KMS-11 (cell line): ENCODE data around the gene C10orf67.

Source experiments
- H2AFZ ChIP-seq: fragments of 200-600 bp; sonication (generic); 2 replicates; pipeline ENCODE4 v1.6.1; 2016; ENCODE audit warnings: antibody characterized with exemption, mixed run types, low read depth
- H3K27ac ChIP-seq: fragments of 200-600 bp; sonication (generic); 2 replicates; pipeline ENCODE4 v1.6.1; 2016; ENCODE audit warnings: mild to moderate bottlenecking, mixed run types
- H3K27me3 ChIP-seq: fragments of 200-600 bp; sonication (generic); 2 replicates; pipeline ENCODE4 v1.6.1; 2017; ENCODE audit warnings: mild to moderate bottlenecking, low read depth, mixed run types, moderate library complexity; ENCODE audit not compliant: insufficient read depth
- H3K36me3 ChIP-seq: fragments of 200-600 bp; sonication (generic); 2 replicates; pipeline ENCODE4 v1.6.1; 2017; ENCODE audit warnings: mild to moderate bottlenecking, mixed run types; ENCODE audit not compliant: insufficient read depth
- H3K4me1 ChIP-seq: fragments of 200-600 bp; sonication (generic); 2 replicates; pipeline ENCODE4 v1.6.1; 2016; ENCODE audit warnings: mild to moderate bottlenecking, low read depth, mixed run types; ENCODE audit not compliant: poor library complexity, severe bottlenecking
- H3K4me2 ChIP-seq: fragments of 200-600 bp; sonication (generic); 2 replicates; pipeline ENCODE4 v1.7.0; 2016; ENCODE audit warnings: mild to moderate bottlenecking, mixed run types
- H3K4me3 ChIP-seq: fragments of 200-600 bp; sonication (generic); IDR thresholded peaks from 2 replicates; pipeline ENCODE4 v1.6.1; 2017; ENCODE audit warnings: low read depth, low read length, mixed read lengths; ENCODE audit not compliant: insufficient read depth
- H3K79me2 ChIP-seq: fragments of 200-600 bp; sonication (generic); 2 replicates; pipeline ENCODE4 v1.6.1; 2016; ENCODE audit warnings: low read depth, mixed run types; ENCODE audit not compliant: insufficient read depth
- H3K9ac ChIP-seq: fragments of 200-600 bp; sonication (generic); 2 replicates; pipeline ENCODE4 v1.6.1; 2016; ENCODE audit warnings: mild to moderate bottlenecking, mixed run types
- H4K20me1 ChIP-seq: fragments of 200-600 bp; sonication (generic); 2 replicates; pipeline ENCODE4 v1.6.1; 2016; ENCODE audit warnings: mild to moderate bottlenecking, mixed run types; ENCODE audit not compliant: insufficient read depth
- TF ChIP-seq, protein P1 (sequence below): fragments of 200-600 bp; sonication (generic); conservative IDR thresholded peaks from 2 replicates; pipeline ENCODE4 v1.6.1; 2017; ENCODE audit warnings: low read depth, mild to moderate bottlenecking, antibody characterized with exemption, low read length, moderate library complexity, mixed read lengths

The C10orf67 gene

DNA sequence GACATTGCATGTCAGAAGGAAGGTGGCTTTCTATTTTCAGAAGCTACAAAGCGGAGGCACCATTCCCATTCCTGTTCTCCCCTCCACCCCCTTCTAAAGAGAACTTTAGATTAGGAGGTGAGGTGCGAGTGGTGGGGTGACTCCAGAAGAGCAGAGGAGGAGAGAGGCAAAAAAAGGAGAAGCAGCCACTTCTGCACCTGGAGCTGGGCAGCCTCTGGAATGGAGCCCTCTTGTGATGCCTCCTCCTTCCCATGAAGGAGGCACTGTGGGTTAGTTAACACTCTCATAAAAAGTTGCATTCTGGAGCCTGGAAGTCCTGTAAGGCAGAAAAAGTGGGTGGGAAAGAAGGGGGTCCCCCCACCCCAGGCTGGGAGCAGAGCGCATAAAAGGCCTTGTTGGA, 147.7 kb downstream of the C10orf67 start:
- no peak overlapping the region for H3K4me3 ChIP-seq
- H4K20me1 ChIP-seq = no peaks in the 10 kb centered on the region
- H3K79me2 ChIP-seq = no peaks in the 10 kb centered on the region
- H3K36me3 ChIP-seq = no peaks in the 10 kb centered on the region
- no peak overlapping the region for H3K27ac ChIP-seq
- H3K4me2 ChIP-seq = no peak overlapping the region
- no peaks in the 10 kb centered on the region for H3K27me3 ChIP-seq
- TF ChIP-seq, protein P1, sequence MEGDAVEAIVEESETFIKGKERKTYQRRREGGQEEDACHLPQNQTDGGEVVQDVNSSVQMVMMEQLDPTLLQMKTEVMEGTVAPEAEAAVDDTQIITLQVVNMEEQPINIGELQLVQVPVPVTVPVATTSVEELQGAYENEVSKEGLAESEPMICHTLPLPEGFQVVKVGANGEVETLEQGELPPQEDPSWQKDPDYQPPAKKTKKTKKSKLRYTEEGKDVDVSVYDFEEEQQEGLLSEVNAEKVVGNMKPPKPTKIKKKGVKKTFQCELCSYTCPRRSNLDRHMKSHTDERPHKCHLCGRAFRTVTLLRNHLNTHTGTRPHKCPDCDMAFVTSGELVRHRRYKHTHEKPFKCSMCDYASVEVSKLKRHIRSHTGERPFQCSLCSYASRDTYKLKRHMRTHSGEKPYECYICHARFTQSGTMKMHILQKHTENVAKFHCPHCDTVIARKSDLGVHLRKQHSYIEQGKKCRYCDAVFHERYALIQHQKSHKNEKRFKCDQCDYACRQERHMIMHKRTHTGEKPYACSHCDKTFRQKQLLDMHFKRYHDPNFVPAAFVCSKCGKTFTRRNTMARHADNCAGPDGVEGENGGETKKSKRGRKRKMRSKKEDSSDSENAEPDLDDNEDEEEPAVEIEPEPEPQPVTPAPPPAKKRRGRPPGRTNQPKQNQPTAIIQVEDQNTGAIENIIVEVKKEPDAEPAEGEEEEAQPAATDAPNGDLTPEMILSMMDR = no peak
- no peaks in the 10 kb centered on the region for H3K4me1 ChIP-seq
- H3K9ac ChIP-seq = no peak overlapping the region
- H2AFZ ChIP-seq = no peak overlapping the region

DNA sequence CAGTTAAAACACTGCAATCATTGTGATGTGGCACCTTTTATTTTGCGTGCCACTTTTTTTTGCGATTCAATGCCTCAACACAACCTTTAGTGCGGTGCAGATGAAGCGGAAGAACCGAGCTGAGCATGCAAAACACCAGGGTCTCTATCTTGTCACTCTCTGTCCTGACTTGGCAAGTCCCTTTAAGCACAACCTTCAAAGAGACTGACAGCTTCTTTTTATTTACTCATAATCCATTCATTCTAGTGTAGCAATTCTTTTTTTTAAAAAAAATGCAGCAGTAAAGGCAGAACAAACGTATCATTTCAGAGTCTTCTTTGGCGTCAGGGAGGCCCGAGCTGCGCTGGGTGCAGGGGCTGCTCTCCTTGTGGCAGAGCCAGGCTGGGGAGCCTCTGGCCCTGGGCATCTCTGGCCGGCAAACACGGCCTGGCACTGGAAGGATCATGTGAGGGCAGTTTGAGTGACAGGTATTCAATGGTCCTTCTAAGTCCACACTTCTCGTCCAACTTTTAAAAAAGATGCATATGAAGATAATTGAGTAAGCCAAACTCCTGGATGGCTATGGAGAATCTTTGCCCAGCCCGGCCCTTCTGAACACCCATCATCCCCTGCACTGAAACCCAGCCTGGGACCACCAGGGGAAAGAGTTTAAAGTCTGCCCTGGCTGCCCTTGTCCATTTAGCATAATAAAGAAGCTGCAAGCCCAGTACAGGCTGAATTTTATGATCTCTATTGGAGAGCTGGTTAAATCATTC, 148.6 kb downstream of the C10orf67 start:
- no peak overlapping the region for H3K4me3 ChIP-seq
- H3K4me1 ChIP-seq = no peaks in the 10 kb centered on the region
- no peak overlapping the region for H3K27ac ChIP-seq
- no peak overlapping the region for H2AFZ ChIP-seq
- no peaks in the 10 kb centered on the region for H4K20me1 ChIP-seq
- H3K9ac ChIP-seq = no peak overlapping the region
- TF ChIP-seq, protein P1 = no peak
- no peaks in the 10 kb centered on the region for H3K79me2 ChIP-seq
- H3K36me3 ChIP-seq = no peaks in the 10 kb centered on the region
- H3K4me2 ChIP-seq = no peak overlapping the region
- H3K27me3 ChIP-seq = no peaks in the 10 kb centered on the region

DNA sequence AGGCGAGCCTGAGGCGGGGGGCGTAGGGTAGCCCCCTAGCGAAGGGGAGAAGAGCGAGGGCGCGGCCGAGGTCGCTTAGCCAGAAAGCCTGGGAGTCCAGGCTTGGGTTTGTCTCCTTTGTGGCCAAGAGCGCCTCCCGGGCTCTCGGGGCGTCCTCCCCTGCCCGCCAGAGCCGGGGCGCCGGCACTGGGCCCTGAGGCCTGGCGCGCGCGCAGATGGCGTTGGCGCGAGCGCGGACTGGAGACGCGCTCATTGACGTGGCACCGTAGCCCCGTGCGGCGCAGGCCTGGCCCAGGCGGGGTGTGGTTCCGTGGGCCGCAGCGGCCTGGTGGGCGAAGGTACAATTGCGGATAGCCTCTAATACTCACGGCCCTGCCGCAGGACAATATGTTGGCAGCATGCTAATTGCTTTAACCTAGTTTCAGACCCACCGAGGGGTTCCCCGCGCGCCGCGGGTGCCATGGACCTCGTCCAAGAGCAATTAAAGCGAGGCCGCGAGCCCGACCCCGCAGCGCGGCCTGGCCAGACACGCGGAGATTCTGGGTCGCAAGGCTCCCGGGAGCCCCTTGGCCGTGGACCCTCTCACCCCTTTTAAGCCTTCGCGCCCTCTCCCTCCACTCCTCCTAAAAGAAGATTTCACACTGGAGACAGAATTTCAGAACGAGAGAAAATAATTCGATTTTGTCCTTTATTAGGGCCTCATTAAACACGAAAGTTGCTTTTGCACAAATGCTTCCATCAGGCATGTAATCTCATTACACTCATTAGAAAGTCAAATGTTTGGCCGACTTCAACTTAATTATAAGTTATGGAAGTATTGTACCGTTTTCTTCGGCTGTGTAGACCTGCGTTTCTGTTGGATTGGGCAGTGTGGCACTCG, 149.4 kb downstream of the C10orf67 start:
- Histone ChIP-seq H3K9ac (no peak overlapping the region), H3K36me3 (no peaks in the 10 kb centered on the region), H3K4me3 (no peak overlapping the region), H3K4me2 (no peak overlapping the region), H3K4me1 (no peaks in the 10 kb centered on the region), H3K27me3 (no peaks in the 10 kb centered on the region), H3K27ac (no peak overlapping the region), H2AFZ (no peak overlapping the region), H3K79me2 (no peaks in the 10 kb centered on the region), H4K20me1 (no peaks in the 10 kb centered on the region)
- TF ChIP-seq, protein P1 = no peak

DNA sequence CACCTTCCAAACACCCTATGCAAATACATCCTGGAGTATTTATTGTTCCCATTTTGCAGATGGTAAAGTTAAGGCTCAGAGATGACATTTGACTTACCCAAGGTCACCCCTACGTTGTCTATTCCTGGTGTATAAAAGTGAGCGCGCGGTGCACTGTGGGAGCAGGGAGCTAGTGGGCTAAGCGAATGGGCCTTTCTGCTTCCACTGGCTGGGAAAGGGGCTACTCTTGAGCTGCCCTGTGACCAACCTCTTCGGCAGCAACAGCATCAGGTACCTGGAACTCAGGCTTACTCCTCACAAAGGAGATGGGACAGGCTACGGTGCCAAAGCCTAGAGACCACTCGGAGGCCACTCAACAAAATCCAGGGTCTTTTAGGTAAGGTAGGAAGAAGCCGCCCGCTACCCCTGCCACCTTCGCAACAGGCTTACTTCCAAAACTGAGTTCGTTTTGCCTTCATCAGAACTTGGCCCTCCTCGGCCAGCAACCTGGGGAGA, 150.1 kb downstream of the C10orf67 start:
- H3K4me1 ChIP-seq = no peaks in the 10 kb centered on the region
- H3K9ac ChIP-seq = no peak overlapping the region
- no peaks in the 10 kb centered on the region for H4K20me1 ChIP-seq
- no peaks in the 10 kb centered on the region for H3K79me2 ChIP-seq
- H2AFZ ChIP-seq = no peak overlapping the region
- TF ChIP-seq, protein P1 = no peak
- no peaks in the 10 kb centered on the region for H3K36me3 ChIP-seq
- no peak overlapping the region for H3K27ac ChIP-seq
- H3K4me2 ChIP-seq = no peak overlapping the region
- H3K4me3 ChIP-seq = no peak overlapping the region
- H3K27me3 ChIP-seq = no peaks in the 10 kb centered on the region
